ENCODE measurements around the gene IL19. TPM values are rescaled to one million over a fixed set of nuclear protein-coding genes. Genes with fewer than 3 reads are reported as not detected.

IL19 gene
- total RNA-seq, 2 experiments from 2014 or later: not detected

DNA sequence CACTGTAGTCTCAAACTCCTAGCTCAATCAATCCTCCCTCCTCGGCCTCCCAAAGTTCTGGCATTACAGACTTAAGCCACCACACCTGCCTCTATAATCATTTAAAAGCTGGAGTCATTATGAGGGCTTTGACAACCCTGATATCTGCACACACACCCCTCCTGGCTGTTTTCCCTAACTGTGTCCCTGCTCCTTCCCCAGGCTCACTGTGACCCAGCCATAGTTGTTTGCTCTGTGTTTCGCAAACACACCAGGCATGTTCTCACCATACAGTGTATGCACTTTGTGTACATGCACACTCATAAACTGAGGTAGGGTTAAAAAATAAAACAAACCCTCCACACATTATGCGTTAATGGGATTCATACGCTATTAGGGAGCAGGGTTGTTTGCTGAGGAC is 73.1 kb downstream of the IL19 start:
- CTCF ChIA-PET (ENCODE audit: unreplicated experiment): no interaction called here
- POLR2A ChIA-PET: no interaction called here

DNA sequence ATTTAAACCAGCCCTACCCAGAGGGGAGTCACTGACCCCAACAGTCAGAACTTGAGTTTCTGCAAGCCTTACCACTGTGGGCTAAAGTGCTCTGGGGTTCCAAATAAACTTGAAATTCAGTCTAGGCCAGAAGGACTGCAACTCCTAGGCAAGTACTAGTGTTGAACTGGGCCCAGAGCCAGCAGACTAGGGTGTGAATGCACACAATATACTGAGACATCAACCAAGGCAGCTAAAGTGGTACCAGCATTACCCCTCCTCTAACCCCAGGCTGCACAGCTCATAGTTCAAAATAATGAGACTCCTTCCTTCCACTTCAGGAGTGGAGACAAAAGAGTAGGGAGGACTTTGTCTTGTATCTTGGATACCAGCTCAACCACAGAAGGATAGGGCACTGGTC is 75.9 kb downstream of the IL19 start:
- no peak for TF ChIP-seq EZH2phosphoT487 (IDR thresholded peaks at IDR 0.05; ENCODE audit: borderline replicate concordance, low read depth, low read length)
- TF ChIP-seq, protein P1, sequence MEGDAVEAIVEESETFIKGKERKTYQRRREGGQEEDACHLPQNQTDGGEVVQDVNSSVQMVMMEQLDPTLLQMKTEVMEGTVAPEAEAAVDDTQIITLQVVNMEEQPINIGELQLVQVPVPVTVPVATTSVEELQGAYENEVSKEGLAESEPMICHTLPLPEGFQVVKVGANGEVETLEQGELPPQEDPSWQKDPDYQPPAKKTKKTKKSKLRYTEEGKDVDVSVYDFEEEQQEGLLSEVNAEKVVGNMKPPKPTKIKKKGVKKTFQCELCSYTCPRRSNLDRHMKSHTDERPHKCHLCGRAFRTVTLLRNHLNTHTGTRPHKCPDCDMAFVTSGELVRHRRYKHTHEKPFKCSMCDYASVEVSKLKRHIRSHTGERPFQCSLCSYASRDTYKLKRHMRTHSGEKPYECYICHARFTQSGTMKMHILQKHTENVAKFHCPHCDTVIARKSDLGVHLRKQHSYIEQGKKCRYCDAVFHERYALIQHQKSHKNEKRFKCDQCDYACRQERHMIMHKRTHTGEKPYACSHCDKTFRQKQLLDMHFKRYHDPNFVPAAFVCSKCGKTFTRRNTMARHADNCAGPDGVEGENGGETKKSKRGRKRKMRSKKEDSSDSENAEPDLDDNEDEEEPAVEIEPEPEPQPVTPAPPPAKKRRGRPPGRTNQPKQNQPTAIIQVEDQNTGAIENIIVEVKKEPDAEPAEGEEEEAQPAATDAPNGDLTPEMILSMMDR (conservative IDR thresholded peaks at IDR 0.05; ENCODE audit: low read length): no peak
- CTCF ChIA-PET (ENCODE audit: unreplicated experiment): no interaction called here
- intact Hi-C loops (cut with micrococcal nuclease; ENCODE audit: unreplicated experiment): no loop called here
- Histone ChIP-seq H3K9me2 (ENCODE audit: insufficient read depth, low read length) (no peaks in the 10 kb centered on the region), H3K27ac (ENCODE audit: low read depth, low read length, poor library complexity, severe bottlenecking) (no peak overlapping the region), H3K79me2 (ENCODE audit: insufficient read depth, low read depth, low read length) (no peaks in the 10 kb centered on the region), H3K36me3 (ENCODE audit: insufficient read depth, low read length) (no peaks in the 10 kb centered on the region), H3K4me1 (ENCODE audit: insufficient read depth, low read length, poor library complexity, severe bottlenecking) (no peaks in the 10 kb centered on the region), H3K9me3 (ENCODE audit: low read length) (no peaks in the 10 kb centered on the region), H4K20me1 (ENCODE audit: insufficient read depth, low read length) (no peaks in the 10 kb centered on the region), H2AFZ (ENCODE audit: low read length) (no peak overlapping the region), H3K4me2 (ENCODE audit: low read length) (no peak overlapping the region), H3K4me3 (ENCODE audit: low read depth, low read length, poor library complexity, severe bottlenecking) (no peak overlapping the region)
- DNase-seq (ENCODE audit: low spot score): no peak
- POLR2A ChIA-PET: no interaction called here
- no TSS peak for BruUV-seq (replicated peaks)

More for the DNA sequence above, 73.1 kb downstream of the IL19 start:
- Histone ChIP-seq H3K9me2 (ENCODE audit: insufficient read depth, low read length) (no peaks in the 10 kb centered on the region), H3K4me2 (ENCODE audit: low read length) (no peak overlapping the region), H3K27ac (ENCODE audit: low read depth, low read length, poor library complexity, severe bottlenecking) (no peak overlapping the region), H4K20me1 (ENCODE audit: insufficient read depth, low read length) (no peaks in the 10 kb centered on the region), H2AFZ (ENCODE audit: low read length) (no peak overlapping the region), H3K9me3 (ENCODE audit: low read length) (no peaks in the 10 kb centered on the region), H3K4me1 (ENCODE audit: insufficient read depth, low read length, poor library complexity, severe bottlenecking) (no peaks in the 10 kb centered on the region), H3K4me3 (ENCODE audit: low read depth, low read length, poor library complexity, severe bottlenecking) (no peak overlapping the region), H3K79me2 (ENCODE audit: insufficient read depth, low read depth, low read length) (no peaks in the 10 kb centered on the region), H3K36me3 (ENCODE audit: insufficient read depth, low read length) (no peaks in the 10 kb centered on the region)
- BruUV-seq (replicated peaks): no TSS peak
- TF ChIP-seq, protein P1 (conservative IDR thresholded peaks at IDR 0.05; ENCODE audit: low read length): no peak
- TF ChIP-seq EZH2phosphoT487 (IDR thresholded peaks at IDR 0.05; ENCODE audit: borderline replicate concordance, low read depth, low read length): no peak
- DNase-seq (ENCODE audit: low spot score): no peak
- intact Hi-C loops (cut with micrococcal nuclease; ENCODE audit: unreplicated experiment): no loop called here

DNA sequence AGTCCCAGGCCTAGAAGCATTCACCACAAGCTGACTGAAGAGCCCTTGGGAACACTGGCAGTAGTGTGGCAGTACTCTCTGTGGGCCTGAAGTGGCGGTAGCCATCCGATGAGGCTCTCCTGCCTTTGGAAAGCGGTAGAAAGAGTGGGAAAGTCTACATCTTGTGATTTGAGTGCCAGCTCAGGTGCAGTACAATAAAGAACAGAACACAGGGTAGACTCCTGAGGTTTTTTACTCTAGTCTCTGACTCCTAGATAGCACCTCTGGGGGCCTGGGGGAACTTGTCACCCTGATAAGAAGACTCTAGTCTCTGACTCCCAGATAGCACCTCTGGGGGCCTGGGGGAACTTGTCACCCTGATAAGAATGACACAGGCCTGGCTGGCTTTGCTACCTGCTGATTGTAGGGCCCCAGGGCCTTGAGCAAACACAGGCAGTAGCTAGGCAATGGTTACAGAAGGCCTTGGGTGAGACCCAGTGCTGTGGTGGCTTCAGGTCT is 76.8 kb downstream of the IL19 start:
- no peaks in the 10 kb centered on the region for H4K20me1 ChIP-seq (ENCODE audit: insufficient read depth, low read length)
- CTCF ChIA-PET (ENCODE audit: unreplicated experiment): interaction anchor here (0.6 kb wide), 1 partner anchor 69 kb away, joined by 3 read pairs; no protein-coding TSS in a partner anchor
- H3K36me3 ChIP-seq (ENCODE audit: insufficient read depth, low read length): no peaks in the 10 kb centered on the region
- H3K4me3 ChIP-seq (ENCODE audit: low read depth, low read length, poor library complexity, severe bottlenecking): no peak overlapping the region
- no peak for TF ChIP-seq EZH2phosphoT487 (IDR thresholded peaks at IDR 0.05; ENCODE audit: borderline replicate concordance, low read depth, low read length)
- TF ChIP-seq, protein P1 (conservative IDR thresholded peaks at IDR 0.05; ENCODE audit: low read length): no peak
- no TSS peak for BruUV-seq (replicated peaks)
- H3K9me2 ChIP-seq (ENCODE audit: insufficient read depth, low read length): no peaks in the 10 kb centered on the region
- H3K27ac ChIP-seq (ENCODE audit: low read depth, low read length, poor library complexity, severe bottlenecking): no peak overlapping the region
- H3K4me1 ChIP-seq (ENCODE audit: insufficient read depth, low read length, poor library complexity, severe bottlenecking): no peaks in the 10 kb centered on the region
- no peak overlapping the region for H2AFZ ChIP-seq (ENCODE audit: low read length)
- H3K9me3 ChIP-seq (ENCODE audit: low read length): no peaks in the 10 kb centered on the region
- intact Hi-C loops (cut with micrococcal nuclease; ENCODE audit: unreplicated experiment): no loop called here
- POLR2A ChIA-PET: interaction anchor here (1.0 kb wide), 1 partner anchor 106 kb away, joined by 3 read pairs; no protein-coding TSS in a partner anchor
- DNase-seq (ENCODE audit: low spot score): no peak
- H3K79me2 ChIP-seq (ENCODE audit: insufficient read depth, low read depth, low read length): no peaks in the 10 kb centered on the region
- no peak overlapping the region for H3K4me2 ChIP-seq (ENCODE audit: low read length)

Measured in OCI-LY7 (cell line).